Measurements from ENCODE around the gene TFE3. TPM values are rescaled to one million over a fixed set of nuclear protein-coding genes. Genes with fewer than 3 reads are reported as not detected.

The TFE3 gene, protein sequence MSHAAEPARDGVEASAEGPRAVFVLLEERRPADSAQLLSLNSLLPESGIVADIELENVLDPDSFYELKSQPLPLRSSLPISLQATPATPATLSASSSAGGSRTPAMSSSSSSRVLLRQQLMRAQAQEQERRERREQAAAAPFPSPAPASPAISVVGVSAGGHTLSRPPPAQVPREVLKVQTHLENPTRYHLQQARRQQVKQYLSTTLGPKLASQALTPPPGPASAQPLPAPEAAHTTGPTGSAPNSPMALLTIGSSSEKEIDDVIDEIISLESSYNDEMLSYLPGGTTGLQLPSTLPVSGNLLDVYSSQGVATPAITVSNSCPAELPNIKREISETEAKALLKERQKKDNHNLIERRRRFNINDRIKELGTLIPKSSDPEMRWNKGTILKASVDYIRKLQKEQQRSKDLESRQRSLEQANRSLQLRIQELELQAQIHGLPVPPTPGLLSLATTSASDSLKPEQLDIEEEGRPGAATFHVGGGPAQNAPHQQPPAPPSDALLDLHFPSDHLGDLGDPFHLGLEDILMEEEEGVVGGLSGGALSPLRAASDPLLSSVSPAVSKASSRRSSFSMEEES
- total RNA-seq, result 10 to 100 TPM; 44.4 to 99.7 (median 72.3) TPM

DNA sequence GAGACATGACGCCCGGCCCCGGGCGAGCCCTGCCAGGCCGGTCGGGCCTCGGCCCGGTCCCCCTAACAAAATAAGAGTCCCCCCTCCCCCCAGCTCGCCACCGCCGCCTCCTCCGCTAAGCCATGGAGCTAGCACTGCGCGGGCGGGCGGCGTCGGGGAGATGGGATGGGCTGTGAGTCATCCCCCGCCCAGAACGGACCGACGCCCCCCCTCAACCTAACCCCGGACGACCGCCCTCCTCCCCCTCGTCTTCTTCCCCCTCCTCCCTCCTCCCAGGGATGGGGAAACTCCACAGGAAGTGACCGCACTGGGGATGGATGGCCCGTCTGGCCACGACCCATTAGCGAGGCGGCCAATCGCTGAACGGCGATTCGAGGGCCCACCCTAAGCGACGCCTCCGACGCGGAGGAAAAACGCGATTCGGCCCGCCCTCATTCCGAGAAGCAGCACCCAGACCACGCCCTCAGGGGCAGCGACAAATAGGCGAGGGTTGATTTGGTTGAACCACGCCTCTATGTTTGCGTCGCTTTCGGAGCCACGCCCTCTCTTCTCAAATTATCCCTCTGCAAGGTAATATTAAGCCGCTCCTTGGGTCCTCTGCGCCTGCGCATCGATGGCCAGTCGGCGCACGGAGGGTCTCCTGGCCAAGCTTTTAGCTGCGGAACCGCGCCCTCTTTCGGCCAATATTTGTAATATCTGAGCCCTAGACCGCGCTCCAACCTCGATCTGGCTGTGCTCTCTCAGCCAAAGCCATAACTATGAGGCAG is at the start of gene TFE3:
Gene TFE3 (minus strand): TSS at position 138 of the 767 bp plus-strand sequence. CDS start 131 bp downstream, at position 7.
- Histone ChIP-seq H3K36me3 (peaks cover 0 to 10% (median 5%) of the 10 kb centered on the region in 4 donors), H3K4me3 (peak within 1 kb of the TSS; percentile 17 to 78 (median 68)), H3K27me3 (no peaks in the 10 kb centered on the region), H3K27ac (peak within 1 kb of the TSS; percentile 96 to 99 (median 98)), H3K9me3 (peaks cover 0 to 5% (median 0%) of the 10 kb centered on the region in 4 donors), H3K4me1 (peaks cover 11 to 24% (median 16%) of the 10 kb centered on the region in 4 donors)
- peak in 3 of 4 donors; percentile 44 to 77 (median 65) for TF ChIP-seq POLR2A (IDR thresholded peaks at IDR 0.05)
- peak in 1 of 4 donors; percentile 56 for TF ChIP-seq EP300 (IDR thresholded peaks at IDR 0.05)
- TF ChIP-seq, protein P1, sequence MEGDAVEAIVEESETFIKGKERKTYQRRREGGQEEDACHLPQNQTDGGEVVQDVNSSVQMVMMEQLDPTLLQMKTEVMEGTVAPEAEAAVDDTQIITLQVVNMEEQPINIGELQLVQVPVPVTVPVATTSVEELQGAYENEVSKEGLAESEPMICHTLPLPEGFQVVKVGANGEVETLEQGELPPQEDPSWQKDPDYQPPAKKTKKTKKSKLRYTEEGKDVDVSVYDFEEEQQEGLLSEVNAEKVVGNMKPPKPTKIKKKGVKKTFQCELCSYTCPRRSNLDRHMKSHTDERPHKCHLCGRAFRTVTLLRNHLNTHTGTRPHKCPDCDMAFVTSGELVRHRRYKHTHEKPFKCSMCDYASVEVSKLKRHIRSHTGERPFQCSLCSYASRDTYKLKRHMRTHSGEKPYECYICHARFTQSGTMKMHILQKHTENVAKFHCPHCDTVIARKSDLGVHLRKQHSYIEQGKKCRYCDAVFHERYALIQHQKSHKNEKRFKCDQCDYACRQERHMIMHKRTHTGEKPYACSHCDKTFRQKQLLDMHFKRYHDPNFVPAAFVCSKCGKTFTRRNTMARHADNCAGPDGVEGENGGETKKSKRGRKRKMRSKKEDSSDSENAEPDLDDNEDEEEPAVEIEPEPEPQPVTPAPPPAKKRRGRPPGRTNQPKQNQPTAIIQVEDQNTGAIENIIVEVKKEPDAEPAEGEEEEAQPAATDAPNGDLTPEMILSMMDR (IDR thresholded peaks at IDR 0.05), result peak; percentile 38 to 81 (median 62)
- TF ChIP-seq POLR2AphosphoS5 (IDR thresholded peaks at IDR 0.05), result peak; percentile 63 to 86
- 0 to 46% methylated on average over 7 to 46 of the region's 67 CpGs for WGBS, 2 donors
- ATAC-seq (ENCODE audit: low FRiP score in 2 of 2), result peak; percentile 94 to 96
- DNase-seq, result peak; percentile 95 to 98

DNA sequence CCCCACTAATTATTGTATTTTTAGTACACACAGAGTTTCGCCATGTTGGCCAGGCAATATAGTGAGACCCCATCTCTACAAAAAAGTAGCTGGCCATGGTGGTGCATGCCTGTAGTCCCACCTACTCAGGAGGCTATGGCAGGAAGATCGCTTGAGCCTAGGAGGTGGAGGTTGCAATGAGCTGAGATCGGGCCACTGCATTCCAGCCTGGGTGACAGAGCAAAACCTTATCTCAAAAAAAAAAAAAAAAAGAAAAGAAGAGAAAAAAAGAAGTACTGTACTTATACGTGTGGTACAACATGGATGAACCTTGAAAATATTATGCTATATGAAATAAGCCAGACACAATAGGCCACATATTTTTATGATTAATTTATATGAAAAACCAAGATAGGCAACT is 46.4 kb upstream of the TFE3 start:
- Histone ChIP-seq H3K9me3 (no peaks in the 10 kb centered on the region), H3K4me3 (no peak overlapping the region), H3K4me1 (no peaks in the 10 kb centered on the region), H3K36me3 (no peaks in the 10 kb centered on the region), H3K27ac (no peak overlapping the region), H3K27me3 (no peaks in the 10 kb centered on the region)
- ATAC-seq (ENCODE audit: low FRiP score in 2 of 2), result no peak
- WGBS, 2 donors, result 83 to 86% methylated on average over 3 to 4 of the region's 4 CpGs
- TF ChIP-seq, protein P1 (IDR thresholded peaks at IDR 0.05), result no peak
- TF ChIP-seq POLR2A (IDR thresholded peaks at IDR 0.05) (no peak), EP300 (IDR thresholded peaks at IDR 0.05) (no peak), POLR2AphosphoS5 (IDR thresholded peaks at IDR 0.05) (no peak)
- DNase-seq, result no peak

DNA sequence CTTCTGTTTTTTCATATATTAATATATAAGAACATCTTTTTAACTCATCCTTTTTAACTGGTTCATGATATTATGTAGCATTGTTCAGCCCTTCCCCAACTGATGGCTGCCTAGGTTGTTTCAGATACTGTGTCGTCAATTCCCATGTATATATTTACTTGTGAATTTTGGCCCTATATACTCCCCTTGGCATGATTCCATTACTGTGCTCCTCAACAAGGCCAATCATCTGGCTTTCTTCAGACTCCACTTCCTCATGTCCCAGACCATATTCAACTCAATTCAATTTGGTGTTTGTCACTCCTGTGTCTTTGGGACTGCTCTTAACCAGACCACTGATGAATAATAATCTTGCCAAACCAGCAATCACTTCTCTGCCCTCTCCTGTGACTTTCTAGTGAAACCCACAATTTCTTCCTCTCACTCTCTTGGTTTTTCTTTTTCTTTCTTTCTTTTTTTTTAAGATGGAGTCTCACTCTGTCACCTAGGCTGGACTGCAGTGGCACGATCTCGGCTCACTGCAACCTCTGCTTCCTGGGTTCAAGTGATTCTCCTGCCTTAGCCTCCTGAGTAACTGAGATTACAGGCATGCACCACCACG is 39.2 kb upstream of the TFE3 start:
- WGBS, 2 donors, result 70 to 73% methylated on average over 4 of the region's 4 CpGs
- TF ChIP-seq, protein P1 (IDR thresholded peaks at IDR 0.05), result no peak
- TF ChIP-seq EP300 (IDR thresholded peaks at IDR 0.05) (no peak), POLR2AphosphoS5 (IDR thresholded peaks at IDR 0.05) (no peak), POLR2A (IDR thresholded peaks at IDR 0.05) (no peak)
- H3K27ac ChIP-seq, result no peak overlapping the region

DNA sequence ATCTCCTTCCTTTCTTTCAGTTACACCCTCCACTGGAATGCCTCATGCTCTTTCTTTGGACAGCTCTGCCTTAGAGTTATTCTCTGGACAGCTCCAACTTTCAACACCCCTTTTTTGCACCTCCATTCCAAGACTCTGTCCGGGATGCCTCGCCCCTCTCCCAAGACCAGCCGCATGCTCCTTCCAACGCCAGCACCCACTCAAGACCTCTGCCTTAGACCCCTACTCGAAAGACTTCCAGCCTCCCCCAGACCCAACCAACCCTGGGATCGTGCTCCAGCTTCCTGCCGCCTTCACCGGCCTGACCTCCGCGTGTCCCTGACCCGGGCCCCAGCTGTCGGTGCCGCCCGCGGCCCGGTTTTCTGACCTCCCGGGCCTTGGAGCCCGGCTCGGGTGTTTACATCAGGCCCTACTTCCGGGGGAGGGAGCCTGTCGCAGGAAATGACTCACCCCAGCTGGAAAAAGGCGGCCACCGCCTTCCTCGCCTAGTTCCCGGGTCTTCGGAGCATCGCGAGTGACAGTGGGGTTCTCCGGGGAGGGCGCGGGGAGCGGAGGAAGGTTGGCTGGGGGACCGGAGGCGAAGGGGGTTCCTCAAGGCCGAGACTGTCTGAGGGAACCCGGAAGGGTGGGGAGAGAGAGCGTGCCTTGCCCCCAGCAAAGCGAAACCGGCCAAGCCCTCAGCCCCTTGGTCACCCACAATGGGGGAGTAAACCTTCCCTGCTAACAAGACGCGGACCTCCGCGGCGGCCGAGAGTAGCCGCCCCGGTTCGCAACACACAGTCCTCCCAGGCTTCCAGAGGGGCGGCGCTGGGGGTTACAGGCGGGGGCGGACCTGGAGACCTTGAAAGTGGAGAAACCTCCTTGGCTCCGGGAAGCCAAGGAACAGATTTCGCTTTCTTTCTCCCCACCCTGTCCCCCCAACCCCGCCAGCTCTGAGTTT is 36.6 kb upstream of the TFE3 start, which contains the start of gene WDR45:
Gene WDR45 (minus strand): TSS at position 399 of the 940 bp plus-strand sequence. CDS start 1,792 bp downstream, outside the sequence.
- DNase-seq (peak; percentile 75 to 86), ATAC-seq (ENCODE audit: low FRiP score in 2 of 2) (peak; percentile 84 to 97)
- no peaks in the 10 kb centered on the region for H3K27me3 ChIP-seq
- peaks cover 4 to 10% (median 5%) of the 10 kb centered on the region in 4 donors for H3K4me1 ChIP-seq
- peak within 1 kb of the TSS; percentile 45 to 67 (median 60) for H3K4me3 ChIP-seq
- 0 to 49% methylated on average over 6 to 53 of the region's 55 CpGs for WGBS, 2 donors
- TF ChIP-seq, protein P1 (IDR thresholded peaks at IDR 0.05), result no peak
- peak in 3 of 4 donors; percentile 62 to 82 (median 66) for TF ChIP-seq POLR2A (IDR thresholded peaks at IDR 0.05)
- peak in 1 of 4 donors; percentile 3 for TF ChIP-seq EP300 (IDR thresholded peaks at IDR 0.05)
- TF ChIP-seq POLR2AphosphoS5 (IDR thresholded peaks at IDR 0.05), result peak; percentile 78 to 87
- H3K9me3 ChIP-seq, result no peaks in the 10 kb centered on the region
- peak within 1 kb of the TSS; percentile 92 to 97 (median 92) for H3K27ac ChIP-seq
- H3K36me3 ChIP-seq, result peaks cover 0 to 22% (median 8%) of the 10 kb centered on the region in 4 donors

More for the DNA sequence above, 39.2 kb upstream of the TFE3 start:
- Histone ChIP-seq H3K9me3 (no peaks in the 10 kb centered on the region), H3K4me1 (peaks cover 4 to 10% (median 5%) of the 10 kb centered on the region in 4 donors), H3K4me3 (no peak overlapping the region), H3K27me3 (no peaks in the 10 kb centered on the region), H3K36me3 (peaks cover 0 to 6% (median 3%) of the 10 kb centered on the region in 4 donors)
- DNase-seq, result no peak
- no peak for ATAC-seq (ENCODE audit: low FRiP score in 2 of 2)

Data from upper lobe of left lung (tissue), 6 donors.